IPS-18c (cell line): ENCODE measurements around the gene DTNBP1.

Experiments
- H3K4me3 ChIP-seq: 2 replicates; pipeline ENCODE4 v1.7.0; 2013; ENCODE audit warnings: low read depth, mild to moderate bottlenecking, low read length, moderate library complexity; ENCODE audit not compliant: insufficient read depth
- H3K9me3 ChIP-seq: one replicate; pipeline ENCODE4 v1.6.1; 2013; ENCODE audit warnings: mild to moderate bottlenecking, low read length, moderate library complexity; ENCODE audit not compliant: control insufficient read depth, insufficient read depth

The DTNBP1 gene

DNA sequence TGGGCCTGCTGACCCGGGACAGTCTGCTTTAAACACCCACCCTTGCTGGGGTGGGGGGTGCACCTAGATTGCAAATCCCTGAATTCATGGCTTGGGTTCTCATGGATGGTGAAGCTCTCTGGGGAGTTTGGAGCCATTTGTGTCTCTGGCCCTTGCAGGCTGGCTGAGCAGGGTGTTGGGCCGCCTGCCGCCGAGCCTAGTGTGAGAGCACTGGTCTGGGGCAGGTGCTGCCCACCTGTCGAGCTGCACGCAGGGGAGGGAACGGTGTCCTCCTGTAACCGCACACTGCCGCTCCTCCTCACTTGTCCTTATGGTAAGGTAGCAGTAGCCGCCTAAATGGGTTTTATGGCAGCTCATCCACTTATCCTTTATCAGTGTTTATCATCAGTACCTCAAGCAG, 143.9 kb downstream of the DTNBP1 start:
- H3K9me3 ChIP-seq, result no peaks in the 10 kb centered on the region
- H3K4me3 ChIP-seq, result no peak overlapping the region

DNA sequence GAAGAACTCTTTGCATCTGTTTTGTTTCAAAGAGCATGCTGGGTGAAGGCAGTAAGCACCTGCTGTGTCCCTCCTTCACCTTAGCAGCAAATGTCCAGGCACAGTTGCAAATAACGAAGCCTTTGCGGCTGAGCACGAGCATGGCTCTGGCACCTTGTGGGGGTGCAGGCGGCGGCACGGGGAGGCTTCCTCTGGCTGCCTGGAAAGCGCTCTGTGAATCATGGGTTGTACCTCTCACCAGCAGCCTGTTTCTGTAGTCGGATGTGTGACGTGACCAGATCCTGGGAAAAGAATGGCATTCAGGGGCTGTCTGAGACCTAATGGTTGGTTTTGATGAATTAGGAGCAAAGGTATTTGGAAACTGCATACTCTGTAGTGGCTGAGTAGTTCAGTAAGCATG, 144.8 kb downstream of the DTNBP1 start:
- H3K9me3 ChIP-seq, result no peaks in the 10 kb centered on the region
- H3K4me3 ChIP-seq, result no peak overlapping the region

DNA sequence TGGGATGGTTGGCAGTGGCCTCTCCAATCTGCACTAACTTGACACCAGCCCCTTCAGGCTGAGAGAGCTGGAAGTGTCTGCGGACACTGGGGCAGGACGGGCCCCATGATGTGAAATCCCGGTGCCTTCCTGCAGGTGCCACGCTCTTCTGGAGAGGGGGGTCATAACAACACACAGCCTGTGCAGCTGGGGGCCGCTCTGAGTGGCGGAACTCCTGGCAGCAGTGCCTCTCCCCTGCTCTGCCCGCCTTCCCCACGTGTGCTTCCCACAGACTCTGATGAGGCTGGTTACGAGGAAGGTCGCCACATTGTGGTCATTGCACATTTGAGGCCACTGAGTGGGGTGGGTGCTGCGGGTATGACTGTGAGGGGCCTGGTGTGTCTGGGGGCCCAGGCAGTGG, 145.2 kb downstream of the DTNBP1 start:
- Histone ChIP-seq H3K9me3 (no peaks in the 10 kb centered on the region), H3K4me3 (no peak overlapping the region)

DNA sequence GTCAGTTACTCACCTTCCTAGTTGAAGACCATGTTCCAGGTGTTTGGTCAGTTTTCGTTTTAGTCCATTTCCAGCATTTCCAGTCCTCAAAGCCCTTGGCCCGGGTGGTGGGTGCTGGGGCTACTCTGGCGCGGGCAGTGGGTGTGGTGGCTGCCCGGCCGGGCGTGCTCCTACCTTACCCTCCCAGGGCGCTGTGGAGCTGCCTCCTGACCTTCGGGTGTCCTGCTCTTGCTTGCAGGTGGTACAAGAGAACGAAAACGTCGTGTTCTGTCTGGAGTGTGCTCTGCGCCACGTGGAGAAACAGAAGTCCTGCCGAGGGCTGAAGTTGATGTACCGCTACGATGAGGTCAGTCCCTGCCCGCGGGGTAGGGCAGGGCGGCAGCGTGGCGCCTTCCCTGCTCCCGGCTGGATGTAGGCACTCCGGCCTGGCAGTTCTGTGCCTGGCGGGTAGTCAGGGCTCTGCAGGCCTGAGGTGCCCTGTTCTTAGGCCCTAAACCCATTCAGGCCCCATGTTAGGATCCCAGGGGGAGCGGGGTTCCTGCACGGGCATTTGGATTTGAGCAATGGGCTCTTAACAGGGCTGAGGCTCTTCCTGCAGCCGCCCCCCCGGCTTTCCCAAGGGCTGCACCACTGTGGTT, 145.8 kb downstream of the DTNBP1 start:
- Histone ChIP-seq H3K4me3 (no peak overlapping the region), H3K9me3 (no peaks in the 10 kb centered on the region)

DNA sequence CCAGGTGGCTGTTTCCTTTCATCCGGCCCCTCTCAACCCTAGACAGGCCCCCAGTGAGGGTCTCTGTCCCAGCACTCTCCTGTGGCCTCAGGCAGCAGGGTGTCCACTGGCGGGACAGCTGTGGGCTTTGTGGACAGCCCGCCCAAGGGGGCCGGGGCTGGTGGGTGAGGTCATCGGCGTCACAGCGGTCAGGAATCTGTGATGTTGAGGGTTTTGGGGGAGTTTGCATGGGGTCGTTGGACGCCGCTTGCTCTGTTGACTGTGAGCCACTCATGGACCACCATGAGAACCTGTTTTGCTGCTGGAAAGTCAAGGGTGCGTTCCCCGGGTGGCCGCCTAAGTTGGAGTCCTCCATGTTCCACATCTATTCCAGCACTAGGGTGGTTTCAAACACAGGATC, 146.4 kb downstream of the DTNBP1 start:
- H3K9me3 ChIP-seq, result no peaks in the 10 kb centered on the region
- H3K4me3 ChIP-seq, result no peak overlapping the region

DNA sequence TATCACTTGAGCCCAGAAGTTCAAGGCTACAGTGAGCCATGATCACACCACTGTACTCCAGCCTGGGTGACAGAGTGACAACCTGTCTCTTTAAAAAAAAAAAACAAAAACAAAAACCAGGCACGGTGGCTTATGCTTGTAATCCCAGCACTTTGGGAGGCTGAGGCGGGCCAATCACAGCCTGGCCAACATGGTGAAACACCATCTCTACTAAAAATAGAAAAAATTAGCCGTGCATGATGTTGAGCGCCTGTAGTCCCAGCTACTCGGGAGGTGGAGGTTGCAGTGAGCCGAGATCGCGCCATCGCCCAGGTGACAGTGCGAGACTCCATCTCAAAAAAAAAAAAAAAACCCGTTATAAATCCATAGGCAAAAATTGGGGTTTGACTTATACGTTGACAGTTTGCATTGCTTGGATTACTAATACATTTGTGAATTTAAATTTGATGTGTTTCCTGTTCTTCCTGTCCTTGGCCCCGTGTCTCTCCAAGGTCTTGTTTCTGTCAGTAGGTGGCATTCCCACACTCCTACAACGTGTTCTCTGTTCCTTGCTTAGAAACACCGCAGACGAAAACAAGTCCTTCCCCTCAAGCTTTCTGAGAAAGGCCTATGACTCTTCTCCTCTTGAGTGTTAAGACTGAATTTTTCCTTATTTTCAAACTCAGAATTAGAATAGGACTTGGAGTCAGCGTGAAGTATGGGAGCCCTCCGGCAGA, 147.0 kb downstream of the DTNBP1 start:
- Histone ChIP-seq H3K9me3 (no peaks in the 10 kb centered on the region), H3K4me3 (no peak overlapping the region)

DNA sequence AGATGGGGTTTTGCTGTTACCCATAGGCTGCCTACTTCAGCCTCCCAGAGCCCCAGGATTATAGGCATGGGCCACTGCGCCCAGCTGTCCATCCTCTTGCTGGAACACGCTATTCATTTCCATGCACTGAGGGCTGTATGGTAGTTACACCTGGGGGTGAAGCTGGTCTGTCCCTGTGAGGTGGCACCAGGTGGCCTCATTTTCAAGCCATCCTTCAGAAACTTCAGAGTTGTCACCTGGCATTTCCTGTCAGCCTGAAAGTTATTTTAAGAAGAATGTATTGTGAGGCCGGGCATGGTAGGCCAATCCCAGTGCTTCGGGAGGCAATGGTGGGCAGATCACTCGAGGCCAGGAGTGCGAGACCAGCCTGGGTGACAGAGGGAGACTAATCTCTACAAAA, 147.6 kb downstream of the DTNBP1 start:
- no peak overlapping the region for H3K4me3 ChIP-seq

DNA sequence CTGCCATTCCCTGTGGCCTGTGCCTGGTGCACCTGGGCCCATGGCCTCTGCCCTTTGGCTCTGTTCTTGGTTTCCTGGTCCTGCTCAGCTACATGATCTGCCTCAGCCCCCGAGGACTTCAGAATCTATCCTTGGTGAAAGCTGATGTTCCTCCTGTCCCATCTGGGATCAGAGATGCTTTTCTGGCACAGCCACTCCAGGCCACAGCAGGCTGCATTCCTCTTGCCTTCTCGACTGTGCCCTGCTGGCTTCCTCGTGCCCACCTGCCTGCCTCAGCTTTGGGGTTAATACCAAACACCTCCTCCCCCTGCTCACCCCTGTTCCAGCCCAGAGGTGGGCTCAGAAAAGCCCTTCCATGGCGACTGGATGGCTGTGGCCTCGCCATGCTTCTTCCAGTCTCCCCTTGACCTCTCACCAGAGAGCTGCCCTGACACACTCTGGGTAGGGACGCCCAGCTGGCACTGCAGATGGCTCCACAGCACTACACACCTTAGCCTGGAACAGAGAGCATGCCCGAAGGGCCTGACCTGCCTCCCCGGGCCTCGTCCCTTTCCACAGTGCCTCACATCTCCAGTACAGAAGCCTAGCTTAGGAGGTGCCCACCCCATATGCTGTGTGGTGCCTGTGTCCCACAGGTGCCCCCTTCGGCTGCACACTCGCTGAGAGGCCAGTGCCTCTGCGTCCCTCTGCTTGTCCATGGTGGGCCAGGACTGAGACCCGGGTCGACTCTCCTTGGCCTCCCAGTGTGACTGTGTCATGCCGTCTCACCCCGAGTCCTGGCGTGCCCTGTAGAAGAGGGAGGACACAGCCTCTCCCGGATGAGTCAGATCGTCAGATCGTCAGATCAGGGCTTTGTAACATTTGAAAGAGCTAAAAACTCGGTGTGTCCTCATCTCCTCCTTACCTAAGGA, 148.8 kb downstream of the DTNBP1 start:
- Histone ChIP-seq H3K9me3 (no peaks in the 10 kb centered on the region), H3K4me3 (no peak overlapping the region)

More for the DNA sequence above, 147.6 kb downstream of the DTNBP1 start:
- no peaks in the 10 kb centered on the region for H3K9me3 ChIP-seq

DNA sequence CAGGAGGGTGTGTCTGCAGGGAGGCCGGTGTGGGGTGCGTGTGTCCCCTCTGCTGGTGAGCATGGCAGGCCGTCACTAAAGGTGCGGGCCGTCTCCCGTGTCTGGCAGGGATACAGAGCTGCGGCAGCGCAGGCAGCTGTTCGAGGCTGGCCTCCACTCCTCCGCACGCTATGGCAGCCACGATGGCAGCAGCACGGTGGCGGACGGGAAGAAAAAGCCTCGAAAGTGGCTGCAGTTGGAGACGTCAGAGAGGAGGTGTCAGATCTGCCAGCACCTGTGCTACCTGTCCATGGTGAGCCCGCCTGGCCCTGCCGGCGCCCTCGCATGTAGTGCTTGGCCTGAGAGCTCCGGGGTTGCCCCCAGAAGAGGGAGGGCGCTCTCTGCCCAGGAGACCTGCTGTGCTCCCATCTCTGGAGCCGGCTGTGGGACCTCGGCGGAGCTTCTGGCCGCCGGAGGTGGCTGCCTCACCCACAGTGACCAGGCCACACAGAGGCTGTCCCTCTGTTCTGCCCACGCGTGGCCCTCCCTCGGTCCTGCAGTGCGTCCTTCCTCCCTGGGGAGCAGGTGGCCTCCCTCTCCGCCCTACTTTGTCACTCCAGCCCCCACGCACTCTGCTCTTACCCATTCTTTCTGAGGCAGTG, 149.6 kb downstream of the DTNBP1 start:
- H3K9me3 ChIP-seq, result no peaks in the 10 kb centered on the region
- H3K4me3 ChIP-seq, result no peak overlapping the region

DNA sequence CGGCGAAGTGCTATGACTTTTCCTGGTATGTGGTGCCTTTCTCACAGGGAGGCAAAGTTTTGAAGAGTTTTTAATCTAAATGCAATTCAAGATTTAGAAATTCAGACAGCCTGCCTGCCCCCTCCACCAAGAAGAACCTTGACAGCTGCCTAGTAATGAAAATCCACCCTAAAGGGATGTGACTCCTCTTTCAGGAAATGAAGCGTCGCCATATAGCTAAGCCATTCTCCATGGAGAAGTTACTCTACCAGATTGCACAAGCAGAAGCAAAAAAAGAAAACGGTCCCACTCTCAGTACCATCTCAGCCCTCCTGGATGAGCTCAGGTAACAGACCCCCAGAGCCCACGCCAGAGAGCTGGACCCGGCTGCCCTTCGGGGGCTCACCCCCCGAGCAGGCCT, 150.1 kb downstream of the DTNBP1 start:
- H3K9me3 ChIP-seq, result no peaks in the 10 kb centered on the region
- H3K4me3 ChIP-seq, result no peak overlapping the region

DNA sequence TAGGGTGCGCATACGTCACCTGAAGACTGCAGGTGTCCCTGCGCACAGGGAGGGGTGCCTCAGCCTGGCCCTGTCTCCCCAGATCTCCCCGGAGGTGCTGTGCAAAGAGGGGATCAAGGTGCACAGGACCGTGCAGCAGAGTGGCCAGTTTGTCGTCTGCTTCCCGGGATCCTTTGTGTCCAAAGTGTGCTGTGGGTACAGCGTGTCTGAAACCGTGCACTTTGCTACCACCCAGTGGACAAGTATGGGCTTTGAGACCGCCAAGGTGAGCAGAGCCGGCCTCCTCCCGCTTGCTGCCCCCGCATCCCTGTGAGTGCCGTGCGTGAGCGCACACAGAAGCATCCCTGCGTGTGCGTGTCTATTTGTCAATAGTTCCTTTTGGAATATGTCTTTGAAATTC, 150.7 kb downstream of the DTNBP1 start:
- Histone ChIP-seq H3K9me3 (no peaks in the 10 kb centered on the region), H3K4me3 (no peak overlapping the region)

DNA sequence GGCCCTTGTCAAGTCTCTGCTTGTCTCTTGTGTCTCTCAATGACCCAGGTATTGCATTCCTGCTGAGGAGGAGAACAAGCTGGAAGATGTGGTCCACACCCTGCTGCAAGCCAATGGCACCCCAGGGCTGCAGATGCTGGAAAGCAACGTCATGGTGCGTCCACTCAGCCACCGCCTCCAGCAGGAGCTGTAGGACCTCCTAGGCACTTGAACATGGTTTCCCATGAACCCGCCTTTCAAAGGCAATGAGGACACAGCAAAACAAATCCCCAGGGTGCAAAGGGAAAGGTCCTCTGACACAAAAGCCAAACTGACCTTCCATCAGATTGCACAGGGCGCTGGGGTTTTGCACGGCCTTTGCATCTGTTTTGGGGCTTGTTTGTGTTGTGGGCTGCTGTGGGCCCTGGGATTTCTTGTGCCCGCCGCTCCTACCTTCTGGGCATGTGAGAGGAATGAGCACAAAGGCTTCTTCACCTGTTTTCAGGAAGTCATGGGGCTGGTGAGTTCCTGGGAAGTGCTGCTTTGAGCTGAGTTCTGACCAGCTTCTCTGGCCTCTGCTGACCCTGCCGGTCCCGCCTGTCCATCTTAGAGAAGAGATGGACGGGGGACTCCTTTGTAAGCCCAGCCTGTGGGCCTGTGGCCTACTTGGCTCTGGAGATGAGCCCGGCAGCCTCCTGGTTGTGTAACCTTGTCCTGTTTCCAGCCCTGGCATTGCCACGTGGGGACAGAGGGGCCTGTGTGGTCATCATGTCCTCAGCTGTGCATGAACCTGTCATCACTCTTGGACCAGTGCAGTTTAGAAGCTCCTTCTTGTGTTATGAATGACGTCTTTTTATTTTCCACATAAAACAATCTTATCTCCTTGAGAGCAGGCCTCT, 151.3 kb downstream of the DTNBP1 start:
- Histone ChIP-seq H3K9me3 (no peaks in the 10 kb centered on the region), H3K4me3 (no peak overlapping the region)

DNA sequence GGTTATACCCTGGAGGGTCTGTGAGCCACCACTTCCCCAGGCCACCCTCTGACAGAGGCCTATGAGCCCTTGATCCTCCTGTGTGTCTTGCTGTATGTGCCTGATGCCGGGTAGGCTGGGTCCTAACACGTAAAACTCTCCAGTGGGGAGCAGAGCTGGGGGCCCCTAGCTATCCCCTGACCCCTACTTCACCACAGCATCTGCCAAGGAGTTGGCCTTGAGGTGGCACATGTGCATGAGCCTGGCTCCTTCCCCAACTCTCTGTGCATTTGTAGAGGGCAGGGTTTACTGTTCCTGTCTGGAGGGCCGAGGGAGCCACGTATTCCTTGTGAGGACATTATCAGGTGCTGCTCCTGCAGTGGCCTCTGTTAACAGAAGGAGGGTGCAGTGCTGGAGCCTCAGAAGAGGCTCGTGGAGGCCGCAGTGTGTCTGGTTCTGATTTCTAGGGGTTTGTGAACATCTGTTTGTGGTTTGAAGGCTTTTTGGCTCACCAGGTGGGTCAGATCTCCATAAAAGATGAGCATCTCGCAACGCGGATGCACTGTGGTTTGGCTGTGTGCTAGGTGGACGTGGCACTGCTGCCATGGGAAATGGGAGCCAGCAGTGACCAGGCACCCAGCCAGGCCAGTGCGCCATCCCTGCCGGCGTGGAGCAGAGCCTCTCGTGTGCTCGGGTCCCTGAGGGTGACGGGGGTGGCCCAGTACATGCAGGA, 152.1 kb downstream of the DTNBP1 start:
- Histone ChIP-seq H3K4me3 (no peak overlapping the region), H3K9me3 (no peaks in the 10 kb centered on the region)

DNA sequence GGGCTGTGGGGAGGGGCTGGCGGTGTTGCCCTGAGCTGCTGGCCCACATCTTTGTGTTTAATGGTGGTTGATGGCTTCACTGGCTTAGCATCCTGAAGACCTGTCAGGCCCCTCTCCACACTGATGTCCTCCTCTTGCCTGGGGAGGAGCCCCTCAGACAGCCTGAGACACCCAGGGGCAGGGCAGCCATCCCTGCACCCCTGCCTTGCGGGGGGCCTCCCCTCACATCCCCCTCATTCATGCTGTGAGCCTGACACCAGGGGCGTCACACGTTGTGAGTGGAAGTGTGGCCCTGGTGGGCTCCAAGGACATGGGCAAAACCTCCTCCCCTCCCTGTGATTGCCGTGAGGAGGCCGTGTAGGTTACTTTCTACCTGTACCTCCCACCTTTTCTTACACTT, 152.7 kb downstream of the DTNBP1 start:
- Histone ChIP-seq H3K9me3 (no peaks in the 10 kb centered on the region), H3K4me3 (no peak overlapping the region)

DNA sequence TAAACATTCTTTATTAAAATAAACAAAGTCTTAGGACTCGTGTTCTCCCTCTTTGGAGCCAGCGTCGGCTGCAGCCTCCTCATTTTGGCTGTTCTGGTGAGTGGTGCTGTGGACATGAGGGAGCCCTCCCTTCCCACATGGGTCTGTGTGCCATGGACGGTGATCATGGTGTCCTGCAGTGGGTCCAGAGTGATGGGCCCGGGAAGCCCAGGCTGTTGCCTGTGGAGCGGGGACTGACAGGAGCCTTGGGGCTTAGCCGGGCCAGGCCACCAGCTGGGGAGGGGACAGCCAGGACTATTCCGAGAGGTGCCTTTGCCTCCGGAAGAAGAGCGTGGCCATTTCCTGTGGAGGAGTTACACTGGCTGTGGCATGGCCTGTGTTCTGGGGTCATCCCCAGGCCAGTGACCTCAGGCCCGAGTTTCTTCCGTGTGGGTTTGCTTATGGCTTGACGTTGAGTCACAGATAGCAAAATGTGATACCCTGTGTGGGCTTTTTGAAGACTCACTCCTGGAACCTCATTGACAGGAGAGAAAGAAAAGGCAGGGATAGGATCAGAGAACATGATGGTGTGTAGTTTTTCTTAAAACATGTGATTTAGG, 153.4 kb downstream of the DTNBP1 start:
- no peak overlapping the region for H3K4me3 ChIP-seq
- no peaks in the 10 kb centered on the region for H3K9me3 ChIP-seq

DNA sequence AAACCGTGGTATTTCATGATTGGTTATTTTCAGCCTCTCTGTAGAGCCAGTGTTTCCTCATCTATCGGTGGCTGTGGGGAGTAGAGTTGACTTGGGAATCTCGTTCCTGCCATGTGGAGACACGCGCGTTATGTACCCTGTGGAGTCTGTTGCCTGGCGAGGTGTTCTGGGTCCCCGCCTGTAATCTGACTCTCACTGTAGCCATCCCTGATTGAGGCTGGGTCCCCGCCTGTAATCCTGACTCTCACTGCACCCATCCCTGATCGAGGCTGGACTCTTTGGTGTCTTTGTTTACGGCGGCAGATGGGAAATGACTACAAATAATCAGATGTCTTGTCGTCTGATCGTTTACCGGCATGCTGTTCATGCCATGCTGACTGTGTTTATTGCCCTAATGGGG, 153.9 kb downstream of the DTNBP1 start:
- H3K9me3 ChIP-seq, result no peaks in the 10 kb centered on the region
- H3K4me3 ChIP-seq, result no peak overlapping the region
